H9 (cell line): ENCODE measurements around the gene TRIP11. TPM values are rescaled to one million over a fixed set of nuclear protein-coding genes. Genes with fewer than 3 reads are reported as not detected.

ENCODE experiments used
- DNase-seq: peaks from one replicate; pipeline ENCODE4 v3.0.0-alpha.2; 2017
- H2AFZ ChIP-seq: one replicate; pipeline ENCODE4 v1.6.1; 2013; ENCODE audit warnings: mild to moderate bottlenecking, low read length, control low read depth, moderate library complexity
- H2AK5ac ChIP-seq: 2 replicates; pipeline ENCODE4 v1.6.1; 2013; ENCODE audit warnings: low read length, control low read depth, mixed read lengths; ENCODE audit not compliant: insufficient read length
- H2BK120ac ChIP-seq: one replicate; pipeline ENCODE4 v1.6.1; 2013; ENCODE audit warnings: low read depth, mild to moderate bottlenecking, low read length, control low read depth, inconsistent platforms; ENCODE audit not compliant: poor library complexity, severe bottlenecking
- H2BK12ac ChIP-seq: 2 replicates; pipeline ENCODE4 v1.6.1; 2013; ENCODE audit warnings: low read length, control low read depth, mixed read lengths, low read depth; ENCODE audit not compliant: insufficient read length
- H2BK15ac ChIP-seq: 2 replicates; pipeline ENCODE4 v1.6.1; 2013; ENCODE audit warnings: low read depth, low read length, control low read depth
- H2BK20ac ChIP-seq: one replicate; pipeline ENCODE4 v1.6.1; 2013; ENCODE audit warnings: low read depth, mild to moderate bottlenecking, low read length, control low read depth, inconsistent platforms; ENCODE audit not compliant: poor library complexity, severe bottlenecking
- H2BK5ac ChIP-seq: 2 replicates; pipeline ENCODE4 v1.6.1; 2013; ENCODE audit warnings: low read length, control low read depth, mixed read lengths; ENCODE audit not compliant: insufficient read length
- H3K14ac ChIP-seq: 2 replicates; pipeline ENCODE4 v1.6.1; 2013; ENCODE audit warnings: low read length, control low read depth; ENCODE audit not compliant: insufficient read depth
- H3K18ac ChIP-seq: 2 replicates; pipeline ENCODE4 v1.6.1; 2013; ENCODE audit warnings: low read depth, mild to moderate bottlenecking, mixed read lengths, low read length, control low read depth; ENCODE audit not compliant: insufficient read length
- H3K23ac ChIP-seq: 2 replicates; pipeline ENCODE4 v1.6.1; 2013; ENCODE audit warnings: low read length, control low read depth, mixed read lengths, low read depth; ENCODE audit not compliant: insufficient read length
- H3K23me2 ChIP-seq: 2 replicates; pipeline ENCODE4 v1.6.1; 2013; ENCODE audit warnings: low read depth, mild to moderate bottlenecking, mixed read lengths, low read length, control low read depth; ENCODE audit not compliant: insufficient read length, poor library complexity, severe bottlenecking
- H3K27ac ChIP-seq: 2 replicates; pipeline ENCODE4 v1.5.1; 2013; ENCODE audit warnings: low read length, control low read depth, mixed read lengths, low read depth; ENCODE audit not compliant: insufficient read length
- H3K27me3 ChIP-seq: 2 replicates; pipeline ENCODE4 v1.6.1; 2013; ENCODE audit warnings: low read length, control low read depth, inconsistent platforms; ENCODE audit not compliant: insufficient read depth
- H3K4ac ChIP-seq: 2 replicates; pipeline ENCODE4 v1.6.1; 2013; ENCODE audit warnings: low read depth, mild to moderate bottlenecking, control low read depth, inconsistent platforms, low read length, moderate library complexity
- H3K4me1 ChIP-seq: 2 replicates; pipeline ENCODE4 v1.6.1; 2013; ENCODE audit warnings: low read length, control low read depth, inconsistent platforms; ENCODE audit not compliant: insufficient read depth
- H3K4me2 ChIP-seq: 2 replicates; pipeline ENCODE4 v1.6.1; 2013; ENCODE audit warnings: low read length, control low read depth, mixed read lengths; ENCODE audit not compliant: insufficient read length, insufficient read depth
- H3K56ac ChIP-seq: 2 replicates; pipeline ENCODE4 v1.6.1; 2013; ENCODE audit warnings: low read depth, mild to moderate bottlenecking, mixed read lengths, low read length, control low read depth; ENCODE audit not compliant: insufficient read length
- H3K79me1 ChIP-seq: 2 replicates; pipeline ENCODE4 v1.6.1; 2013; ENCODE audit warnings: low read depth, mild to moderate bottlenecking, moderate library complexity, low read length, control low read depth, inconsistent platforms; ENCODE audit not compliant: insufficient read depth, poor library complexity, severe bottlenecking
- H3K79me2 ChIP-seq: 2 replicates; pipeline ENCODE4 v1.6.1; 2013; ENCODE audit warnings: low read length, control low read depth, inconsistent platforms; ENCODE audit not compliant: insufficient read depth
- H3K9ac ChIP-seq: 2 replicates; pipeline ENCODE4 v1.6.1; 2013; ENCODE audit warnings: low read length, control low read depth, mixed read lengths; ENCODE audit not compliant: insufficient read length; ENCODE audit errors: extremely low read depth
- H3K9me3 ChIP-seq: one replicate; pipeline ENCODE4 v1.6.1; 2013; ENCODE audit warnings: low read depth, low read length, inconsistent platforms; ENCODE audit not compliant: control insufficient read depth
- H3T11ph ChIP-seq: one replicate; pipeline ENCODE4 v1.6.1; 2013; ENCODE audit warnings: mild to moderate bottlenecking, low read length, control low read depth, inconsistent platforms
- H4K20me1 ChIP-seq: one replicate; pipeline ENCODE4 v1.6.1; 2013; ENCODE audit not compliant: control insufficient read depth, insufficient read length, insufficient read depth
- H4K5ac ChIP-seq: 2 replicates; pipeline ENCODE4 v1.6.1; 2013; ENCODE audit warnings: low read depth, mild to moderate bottlenecking, mixed read lengths, low read length, control low read depth; ENCODE audit not compliant: insufficient read length
- H4K8ac ChIP-seq: replicated peaks from 2 replicates; pipeline ENCODE4 v1.6.1; 2013; ENCODE audit warnings: low read length, control low read depth, mixed read lengths, low read depth; ENCODE audit not compliant: insufficient read length
- H4K91ac ChIP-seq: 2 replicates; pipeline ENCODE4 v1.6.1; 2013; ENCODE audit warnings: low read depth, mild to moderate bottlenecking, moderate library complexity, mixed read lengths, low read length, control low read depth; ENCODE audit not compliant: insufficient read length
- H3K27ac Mint-ChIP-seq, 3 experiments: 2 replicates in 2 of 3; 3 replicates in 1 of 3; pipeline ENCODE4 v1.8.0; 2020 to 2021; ENCODE audit warnings: mixed read lengths in 3 of 3, mild to moderate bottlenecking in 1 of 3, moderate library complexity in 1 of 3
- H3K27me3 Mint-ChIP-seq: 2 replicates; pipeline ENCODE4 v1.8.0; 2021; ENCODE audit warnings: low read depth, mild to moderate bottlenecking, moderate library complexity, mixed read lengths
- H3K36me3 Mint-ChIP-seq, 3 experiments: 2 replicates in 2 of 3; 3 replicates in 1 of 3; pipeline ENCODE4 v1.8.0; 2020 to 2021; ENCODE audit warnings: low read depth in 3 of 3, mixed read lengths in 3 of 3; ENCODE audit not compliant: insufficient read depth in 1 of 3
- H3K4me1 Mint-ChIP-seq, 2 experiments: 2 replicates each; pipeline ENCODE4 v1.8.0; 2020; ENCODE audit warnings: mixed read lengths in 2 of 2
- H3K4me3 Mint-ChIP-seq, 2 experiments: 2 replicates in 1 of 2; 3 replicates in 1 of 2; pipeline ENCODE4 v1.8.0; 2020 to 2021; ENCODE audit warnings: mild to moderate bottlenecking in 2 of 2, mixed read lengths in 2 of 2, moderate library complexity in 1 of 2
- H3K9me3 Mint-ChIP-seq, 2 experiments: 2 replicates in 1 of 2; 3 replicates in 1 of 2; pipeline ENCODE4 v1.8.0; 2020; ENCODE audit warnings: mild to moderate bottlenecking in 2 of 2, mixed read lengths in 2 of 2, moderate library complexity in 1 of 2
- WGBS: extraction: QIAGEN DNeasy Blood & Tissue Kit; methylation state at CpG from one replicate; pipeline ENCODE4 v1.1.7; 2013; ENCODE audit warnings: missing lambda C conversion rate, low lambda C conversion rate, mixed read lengths; ENCODE audit not compliant: insufficient read length; ENCODE audit errors: extremely low coverage; 5-methylcytosine and 5-hydroxymethylcytosine counted together
- total RNA-seq: library from RNA; stranded (reverse); gene quantifications from 2 replicates; pipeline ENCODE4 v1.2.1, GENCODE V29; 2021
- TF ChIP-seq, protein P1 (sequence below): fragments of 200-600 bp; sonication (generic); conservative IDR thresholded peaks from 3 replicates; pipeline ENCODE4 v1.8.0; 2021; ENCODE audit warnings: antibody characterized with exemption, mild to moderate bottlenecking

The TRIP11 gene
- total RNA-seq, 1 experiment from 2014 or later: 33.5 TPM

DNA sequence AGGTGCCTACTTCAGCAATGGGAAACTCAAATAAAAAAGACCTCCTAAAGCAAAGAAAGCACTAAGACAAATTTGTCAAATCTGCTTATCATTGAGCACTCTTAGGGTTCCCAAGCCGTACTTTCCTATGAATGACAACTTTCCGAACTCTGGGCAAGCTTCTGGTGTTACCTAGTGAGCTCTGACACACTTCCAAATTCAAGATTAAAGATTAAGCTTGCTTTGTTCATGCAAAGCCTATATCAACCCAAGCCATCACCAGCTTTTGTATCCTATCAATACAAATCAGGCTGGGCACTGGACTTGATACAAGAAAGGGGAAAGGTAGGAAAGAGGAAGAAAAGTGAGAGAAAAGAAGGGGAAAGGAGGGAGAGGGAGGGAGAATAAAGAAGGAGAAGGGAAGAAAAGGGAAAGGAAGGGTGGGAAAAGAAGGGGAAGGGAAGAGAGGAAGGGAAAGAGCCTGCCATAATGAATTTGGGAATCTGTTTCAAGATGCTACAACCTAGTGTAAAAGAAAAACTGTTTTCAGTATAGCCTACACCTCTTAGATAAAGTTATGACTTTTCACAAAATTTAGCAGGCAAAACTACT is 68.6 kb downstream of the TRIP11 start:
- Histone ChIP-seq H2AK5ac (no peak overlapping the region), H4K5ac (no peak overlapping the region), H2BK12ac (no peak overlapping the region), H4K8ac (no peak overlapping the region), H3K4me2 (no peak overlapping the region), H2AFZ (no peak overlapping the region), H3K18ac (no peak overlapping the region), H3K14ac (no peak overlapping the region), H2BK15ac (no peak overlapping the region), H3K4me1 (no peaks in the 10 kb centered on the region), H3T11ph (no peak overlapping the region), H3K23ac (no peak overlapping the region), H3K9me3 (no peaks in the 10 kb centered on the region), H3K27ac (no peak overlapping the region), H3K56ac (no peak overlapping the region), H4K20me1 (no peaks in the 10 kb centered on the region), H3K9ac (no peak overlapping the region), H4K91ac (no peak overlapping the region), H2BK20ac (no peak overlapping the region), H3K79me1 (no peaks in the 10 kb centered on the region), H3K23me2 (no peaks in the 10 kb centered on the region), H3K27me3 (no peaks in the 10 kb centered on the region), H2BK120ac (no peak overlapping the region), H2BK5ac (no peak overlapping the region), H3K4ac (no peak overlapping the region), H3K79me2 (no peaks in the 10 kb centered on the region)
- TF ChIP-seq, protein P1, sequence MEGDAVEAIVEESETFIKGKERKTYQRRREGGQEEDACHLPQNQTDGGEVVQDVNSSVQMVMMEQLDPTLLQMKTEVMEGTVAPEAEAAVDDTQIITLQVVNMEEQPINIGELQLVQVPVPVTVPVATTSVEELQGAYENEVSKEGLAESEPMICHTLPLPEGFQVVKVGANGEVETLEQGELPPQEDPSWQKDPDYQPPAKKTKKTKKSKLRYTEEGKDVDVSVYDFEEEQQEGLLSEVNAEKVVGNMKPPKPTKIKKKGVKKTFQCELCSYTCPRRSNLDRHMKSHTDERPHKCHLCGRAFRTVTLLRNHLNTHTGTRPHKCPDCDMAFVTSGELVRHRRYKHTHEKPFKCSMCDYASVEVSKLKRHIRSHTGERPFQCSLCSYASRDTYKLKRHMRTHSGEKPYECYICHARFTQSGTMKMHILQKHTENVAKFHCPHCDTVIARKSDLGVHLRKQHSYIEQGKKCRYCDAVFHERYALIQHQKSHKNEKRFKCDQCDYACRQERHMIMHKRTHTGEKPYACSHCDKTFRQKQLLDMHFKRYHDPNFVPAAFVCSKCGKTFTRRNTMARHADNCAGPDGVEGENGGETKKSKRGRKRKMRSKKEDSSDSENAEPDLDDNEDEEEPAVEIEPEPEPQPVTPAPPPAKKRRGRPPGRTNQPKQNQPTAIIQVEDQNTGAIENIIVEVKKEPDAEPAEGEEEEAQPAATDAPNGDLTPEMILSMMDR: no peak
- Mint-ChIP-seq H3K4me1 (no peaks in the 10 kb centered on the region), H3K4me3 (no peak overlapping the region), H3K27me3 (no peaks in the 10 kb centered on the region), H3K36me3 (peaks cover 8 to 38% (median 32%) of the 10 kb centered on the region in 3 experiments), H3K27ac (no peak overlapping the region), H3K9me3 (no peaks in the 10 kb centered on the region)
- DNase-seq: no peak
- no CpG with 5 or more reads among the region's 2 CpGs for WGBS
